Mesenchymal stem cell (in vitro differentiated cells and primary cell): ENCODE measurements around the gene ZNF451.

Experiments
- DNase-seq: peaks from one replicate; pipeline ENCODE4 v3.0.0-alpha.2; 2013
- H2AFZ ChIP-seq: one replicate; pipeline ENCODE4 v1.6.1; 2013; ENCODE audit warnings: low read depth, mild to moderate bottlenecking, control low read depth, inconsistent platforms, low read length, moderate library complexity
- H2AK5ac ChIP-seq: 2 replicates; pipeline ENCODE4 v1.6.1; 2013; ENCODE audit warnings: low read length, moderate library complexity, mild to moderate bottlenecking, inconsistent platforms; ENCODE audit not compliant: severe bottlenecking
- H2BK120ac ChIP-seq: one replicate; pipeline ENCODE4 v1.6.1; 2013; ENCODE audit warnings: low read depth, mild to moderate bottlenecking, inconsistent platforms, low read length, moderate library complexity
- H2BK12ac ChIP-seq, 2 experiments: one replicate each; pipeline ENCODE4 v1.6.1; 2013; ENCODE audit warnings: inconsistent platforms in 2 of 2, low read length in 2 of 2, mild to moderate bottlenecking in 2 of 2, moderate library complexity in 2 of 2, control low read depth in 1 of 2
- H2BK15ac ChIP-seq: one replicate; pipeline ENCODE4 v1.6.1; 2013; ENCODE audit warnings: mild to moderate bottlenecking, low read depth, inconsistent platforms; ENCODE audit not compliant: poor library complexity, severe bottlenecking
- H2BK5ac ChIP-seq: 2 replicates; pipeline ENCODE4 v1.6.1; 2013; ENCODE audit warnings: low read depth, mild to moderate bottlenecking, low read length, control low read depth, inconsistent platforms; ENCODE audit not compliant: poor library complexity, severe bottlenecking
- H3K14ac ChIP-seq, 2 experiments: one replicate each; pipeline ENCODE4 v1.6.1; 2013; ENCODE audit warnings: inconsistent platforms in 2 of 2, low read length in 2 of 2, control low read depth in 1 of 2, mild to moderate bottlenecking in 1 of 2, moderate library complexity in 1 of 2
- H3K18ac ChIP-seq, 2 experiments: one replicate each; pipeline ENCODE4 v1.6.1; 2013; ENCODE audit warnings: inconsistent platforms in 2 of 2, low read length in 2 of 2, control low read depth in 1 of 2, low read depth in 1 of 2, mild to moderate bottlenecking in 1 of 2
- H3K23ac ChIP-seq, 2 experiments: one replicate each; pipeline ENCODE4 v1.6.1; 2013; ENCODE audit warnings: inconsistent platforms in 2 of 2, low read length in 2 of 2, mild to moderate bottlenecking in 2 of 2, moderate library complexity in 2 of 2, control low read depth in 1 of 2
- H3K27ac ChIP-seq: 2 replicates; pipeline ENCODE4 v1.5.1; 2013; ENCODE audit warnings: mild to moderate bottlenecking, moderate library complexity, low read length, control low read depth, inconsistent platforms; ENCODE audit not compliant: poor library complexity, severe bottlenecking
- H3K27me3 ChIP-seq, 2 experiments: 2 replicates each; pipeline versions ENCODE4 v1.6.1 to v1.7.0; 2013; ENCODE audit warnings: low read length in 2 of 2, mild to moderate bottlenecking in 2 of 2, moderate library complexity in 2 of 2, control low read depth in 1 of 2, inconsistent platforms in 1 of 2; ENCODE audit not compliant: control insufficient read depth in 1 of 2, insufficient read depth in 1 of 2
- H3K36me3 ChIP-seq, 2 experiments: 2 replicates each; pipeline versions ENCODE4 v1.6.1 to v1.7.0; 2013; ENCODE audit warnings: low read length in 2 of 2, control low read depth in 1 of 2, inconsistent platforms in 1 of 2, low read depth in 1 of 2, mild to moderate bottlenecking in 1 of 2; ENCODE audit not compliant: insufficient read depth in 2 of 2, control insufficient read depth in 1 of 2
- H3K4ac ChIP-seq, 2 experiments: one replicate each; pipeline ENCODE4 v1.6.1; 2013; ENCODE audit warnings: inconsistent platforms in 2 of 2, low read length in 2 of 2, mild to moderate bottlenecking in 2 of 2, moderate library complexity in 2 of 2, control low read depth in 1 of 2, low read depth in 1 of 2
- H3K4me1 ChIP-seq: 2 replicates; pipeline ENCODE4 v1.6.1; 2013; ENCODE audit warnings: low read depth, low read length, control low read depth; ENCODE audit not compliant: control insufficient read depth, insufficient read depth
- H3K4me2 ChIP-seq: 2 replicates; pipeline ENCODE4 v1.6.1; 2013; ENCODE audit warnings: low read length, mild to moderate bottlenecking, inconsistent platforms; ENCODE audit not compliant: poor library complexity, severe bottlenecking
- H3K4me3 ChIP-seq, 2 experiments: 2 replicates each; pipeline versions ENCODE4 v1.5.1 to v1.7.0; 2013; ENCODE audit warnings: low read length in 2 of 2, mild to moderate bottlenecking in 2 of 2, control low read depth in 1 of 2, low read depth in 1 of 2; ENCODE audit not compliant: insufficient read depth in 1 of 2
- H3K79me1 ChIP-seq: replicated peaks from 2 replicates; pipeline ENCODE4 v1.6.1; 2013; ENCODE audit warnings: mild to moderate bottlenecking, control low read depth, low read length, inconsistent platforms; ENCODE audit not compliant: poor library complexity, severe bottlenecking
- H3K9ac ChIP-seq: 2 replicates; pipeline ENCODE4 v1.7.0; 2013; ENCODE audit warnings: mild to moderate bottlenecking, low read length, moderate library complexity
- H3K9me3 ChIP-seq: 2 replicates; pipeline ENCODE4 v1.7.0; 2013; ENCODE audit warnings: mild to moderate bottlenecking, low read length; ENCODE audit not compliant: control insufficient read depth
- H4K8ac ChIP-seq: one replicate; pipeline ENCODE4 v1.6.1; 2013; ENCODE audit warnings: inconsistent platforms, mild to moderate bottlenecking, low read length, moderate library complexity
- H4K91ac ChIP-seq: one replicate; pipeline ENCODE4 v1.6.1; 2013; ENCODE audit warnings: mild to moderate bottlenecking, low read length, inconsistent platforms
- WGBS: methylation state at CpG from one replicate; pipeline ENCODE4 v1.1.7; 2013; ENCODE audit warnings: mixed read lengths; 5-methylcytosine and 5-hydroxymethylcytosine counted together

The ZNF451 gene

DNA sequence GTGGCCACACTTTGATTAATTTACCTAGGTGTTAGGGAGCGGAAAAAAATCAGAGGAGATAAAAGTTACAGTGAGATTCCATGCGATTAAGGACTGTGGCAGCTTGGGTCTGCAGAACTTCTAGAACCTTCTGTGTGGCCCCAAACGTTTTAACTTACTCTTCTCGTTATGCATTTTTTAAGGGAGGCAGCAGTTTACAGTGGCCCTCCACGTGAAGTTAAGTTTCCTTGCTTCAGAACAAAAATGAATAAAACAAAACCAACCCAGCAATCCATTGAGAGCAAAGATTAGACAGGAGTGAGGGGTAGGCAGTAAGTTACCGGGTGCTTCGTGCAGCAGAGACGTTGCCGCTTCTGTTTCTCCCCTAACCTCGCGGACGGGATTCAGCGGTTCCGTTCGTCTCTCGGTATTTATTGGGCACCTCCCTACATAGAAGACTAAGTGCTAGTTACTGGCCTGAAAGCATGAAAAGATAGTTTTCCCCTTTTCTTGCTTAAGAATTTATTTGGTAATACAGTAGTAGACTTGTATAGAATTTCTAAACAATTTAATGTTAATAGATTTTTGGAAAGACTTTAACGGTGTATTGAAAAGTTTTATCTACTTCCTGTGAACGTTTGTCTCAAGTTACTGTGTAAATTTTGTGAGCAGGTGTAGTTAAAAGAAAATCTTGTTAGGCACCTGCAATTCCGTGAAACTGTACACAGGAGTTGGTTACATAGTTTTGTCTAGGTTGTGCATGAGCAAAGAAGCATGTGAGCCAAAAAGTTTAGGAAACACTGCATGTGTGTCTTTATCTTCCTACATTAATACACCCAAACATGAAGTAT is 83.3 kb downstream of the ZNF451 start:
- peak overlapping the region; percentile 36 for H2AK5ac ChIP-seq
- H3K18ac ChIP-seq: peak overlapping the region; percentile 87 to 92
- under 1% methylated on average over 15 of the region's 19 CpGs for WGBS
- peak overlapping the region; percentile 88 for H3K27ac ChIP-seq
- no peak overlapping the region for H2BK5ac ChIP-seq
- H3K4me3 ChIP-seq: peak overlapping the region; percentile 78 to 95
- H3K23ac ChIP-seq: no peak overlapping the region
- H3K79me1 ChIP-seq: no peaks in the 10 kb centered on the region
- no peak overlapping the region for H2BK120ac ChIP-seq
- H4K8ac ChIP-seq: no peak overlapping the region
- peak overlapping the region in 1 of 2 experiments; percentile 1 for H3K14ac ChIP-seq
- H2AFZ ChIP-seq: peak overlapping the region; percentile 73
- H3K4me2 ChIP-seq: peak overlapping the region; percentile 68
- peak overlapping the region in 1 of 2 experiments; percentile 64 for H2BK12ac ChIP-seq
- H3K4me1 ChIP-seq: peaks cover 2% of the 10 kb centered on the region
- no peaks in the 10 kb centered on the region for H3K27me3 ChIP-seq
- H3K9me3 ChIP-seq: no peaks in the 10 kb centered on the region
- DNase-seq: peak; percentile 52
- peak overlapping the region in 1 of 2 experiments; percentile 96 for H3K4ac ChIP-seq
- H2BK15ac ChIP-seq: no peak overlapping the region
- H3K9ac ChIP-seq: peak overlapping the region; percentile 99
- no peak overlapping the region for H4K91ac ChIP-seq
- peaks cover 2 to 43% of the 10 kb centered on the region in 2 experiments for H3K36me3 ChIP-seq

DNA sequence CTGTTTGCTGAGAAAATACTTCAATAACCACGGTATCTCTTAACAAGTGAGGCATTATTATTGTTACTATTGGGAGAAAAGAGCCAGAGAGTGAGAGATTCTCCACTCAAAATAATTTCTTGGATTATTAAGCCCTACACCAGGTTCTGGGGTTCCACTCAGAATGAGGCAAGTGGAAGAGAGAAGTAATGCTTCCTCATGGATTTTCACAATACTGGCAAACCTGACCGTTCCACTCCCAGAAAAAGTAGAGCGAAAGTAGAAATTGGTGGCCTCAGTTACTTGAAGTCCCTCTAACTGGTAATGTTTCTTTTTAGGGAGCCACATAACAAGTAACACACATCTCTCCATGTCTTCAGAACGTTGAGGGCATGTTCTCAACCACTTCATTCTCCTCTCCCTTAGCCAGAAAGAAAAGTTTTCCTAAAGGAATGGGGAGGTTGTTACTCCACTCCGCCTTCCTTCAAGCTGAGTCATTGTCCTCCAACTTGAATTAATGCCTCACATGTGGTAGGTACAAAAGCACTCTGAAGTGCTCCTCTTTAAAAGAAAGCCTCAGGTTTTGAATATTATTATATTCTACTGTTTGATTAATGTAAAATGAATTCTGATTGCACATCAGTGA is 84.0 kb downstream of the ZNF451 start:
- peaks cover 2 to 38% of the 10 kb centered on the region in 2 experiments for H3K36me3 ChIP-seq
- H3K18ac ChIP-seq: peak overlapping the region in 1 of 2 experiments; percentile 14
- no peak overlapping the region for H2AFZ ChIP-seq
- peak overlapping the region; percentile 99 for H3K9ac ChIP-seq
- H2BK5ac ChIP-seq: no peak overlapping the region
- 20% methylated on average over 2 of the region's 5 CpGs for WGBS
- H3K23ac ChIP-seq: no peak overlapping the region
- no peak overlapping the region for H4K91ac ChIP-seq
- H3K79me1 ChIP-seq: no peaks in the 10 kb centered on the region
- no peak overlapping the region for H2BK120ac ChIP-seq
- H3K14ac ChIP-seq: no peak overlapping the region
- H3K9me3 ChIP-seq: no peaks in the 10 kb centered on the region
- peak overlapping the region in 1 of 2 experiments; percentile 15 for H3K4ac ChIP-seq
- no peak overlapping the region for H4K8ac ChIP-seq
- peaks cover 2% of the 10 kb centered on the region for H3K4me1 ChIP-seq
- peak overlapping the region; percentile 68 for H3K4me2 ChIP-seq
- no peaks in the 10 kb centered on the region for H3K27me3 ChIP-seq
- no peak overlapping the region for H2BK15ac ChIP-seq
- peak overlapping the region; percentile 52 for H2AK5ac ChIP-seq
- peak overlapping the region; percentile 88 for H3K27ac ChIP-seq
- H2BK12ac ChIP-seq: no peak overlapping the region
- DNase-seq: peak; percentile 84
- H3K4me3 ChIP-seq: peak overlapping the region in 1 of 2 experiments; percentile 95

DNA sequence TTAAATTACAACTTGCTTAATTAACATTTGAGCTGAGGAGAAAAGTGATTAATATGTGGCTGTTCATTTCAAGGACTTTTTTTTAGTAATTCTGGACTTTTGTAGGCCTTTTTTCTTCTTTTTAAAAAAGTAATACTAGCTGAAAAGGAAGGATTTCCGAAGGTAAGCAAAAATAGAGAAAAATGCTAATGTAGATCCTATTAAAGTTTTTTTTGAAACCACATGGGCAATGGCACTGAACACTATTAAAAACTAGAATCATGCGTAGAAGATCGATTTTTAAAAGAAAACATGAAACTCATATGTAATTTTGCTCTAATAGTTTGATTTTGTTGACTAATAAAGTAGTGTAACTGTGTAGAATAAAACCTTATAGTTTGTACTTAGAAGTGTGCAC is 84.5 kb downstream of the ZNF451 start:
- no peak overlapping the region for H2BK15ac ChIP-seq
- H3K9me3 ChIP-seq: no peaks in the 10 kb centered on the region
- no peak overlapping the region for H3K4ac ChIP-seq
- H2BK120ac ChIP-seq: no peak overlapping the region
- H2BK12ac ChIP-seq: no peak overlapping the region
- H3K4me3 ChIP-seq: peak overlapping the region in 1 of 2 experiments; percentile 95
- H3K4me2 ChIP-seq: no peak overlapping the region
- H3K18ac ChIP-seq: no peak overlapping the region
- no peaks in the 10 kb centered on the region for H3K27me3 ChIP-seq
- no peak overlapping the region for H2AK5ac ChIP-seq
- H2AFZ ChIP-seq: no peak overlapping the region
- H3K4me1 ChIP-seq: peaks cover 2% of the 10 kb centered on the region
- no peak overlapping the region for H3K27ac ChIP-seq
- 33% methylated on average over 1 of the region's 3 CpGs for WGBS
- H3K23ac ChIP-seq: no peak overlapping the region
- no peak for DNase-seq
- H3K9ac ChIP-seq: peak overlapping the region; percentile 99
- no peak overlapping the region for H2BK5ac ChIP-seq
- no peak overlapping the region for H4K91ac ChIP-seq
- no peak overlapping the region for H4K8ac ChIP-seq
- H3K79me1 ChIP-seq: no peaks in the 10 kb centered on the region
- no peak overlapping the region for H3K14ac ChIP-seq
- peaks cover 2 to 38% of the 10 kb centered on the region in 2 experiments for H3K36me3 ChIP-seq
